ENCODE results near the gene LIN54.
"Not testable (repeated sequence)": the region's sequence is repeated elsewhere in the genome, so short reads cannot be mapped to it uniquely, and the experiment has no call there.

Gene LIN54

GRCh38 chr4:82989575-82990429, 20.8 kb downstream of the LIN54 start:
- peak overlapping the region; percentile 44; the same call in 1 of the 2 replicates for H3K4me3 ChIP-seq (ENCODE audit: low read length)

DNA sequence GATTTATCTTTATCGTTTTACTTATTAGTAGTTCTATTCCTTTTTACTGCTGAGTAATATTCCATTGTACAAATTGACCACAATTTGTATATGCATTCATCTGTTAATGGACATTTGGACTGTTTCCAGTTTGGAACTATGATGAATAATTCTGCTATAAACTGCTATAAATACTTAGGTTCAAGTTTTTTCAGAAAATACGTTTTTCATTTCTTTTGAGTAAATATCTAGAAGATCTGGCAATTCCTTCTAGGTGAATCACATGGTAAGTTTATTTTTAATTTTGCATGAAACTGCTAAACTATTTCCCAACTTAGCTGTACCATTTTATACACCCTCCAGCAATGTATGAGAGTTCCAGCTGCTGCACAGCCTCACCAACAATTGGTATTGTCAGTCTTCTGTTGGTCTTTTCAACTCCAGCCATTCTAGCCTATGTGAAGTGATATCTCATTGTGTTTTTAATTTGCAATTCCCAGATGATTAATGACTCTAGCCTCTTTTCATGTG, 22.2 kb downstream of the LIN54 start:
- H3K4me3 ChIP-seq (ENCODE audit: low read length), result no peak overlapping the region
- TF ChIP-seq ZNF274 (IDR thresholded peaks at IDR 0.05; ENCODE audit: low read depth, low read length), result no peak

More at GRCh38 chr4:82989575-82990429, 20.8 kb downstream of the LIN54 start:
- no peak for TF ChIP-seq ZNF274 (IDR thresholded peaks at IDR 0.05; ENCODE audit: low read depth, low read length)

GRCh38 chr4:82987519-82987918, 23.1 kb downstream of the LIN54 start:
- H3K4me3 ChIP-seq (ENCODE audit: low read length), result not testable (repeated sequence)

DNA sequence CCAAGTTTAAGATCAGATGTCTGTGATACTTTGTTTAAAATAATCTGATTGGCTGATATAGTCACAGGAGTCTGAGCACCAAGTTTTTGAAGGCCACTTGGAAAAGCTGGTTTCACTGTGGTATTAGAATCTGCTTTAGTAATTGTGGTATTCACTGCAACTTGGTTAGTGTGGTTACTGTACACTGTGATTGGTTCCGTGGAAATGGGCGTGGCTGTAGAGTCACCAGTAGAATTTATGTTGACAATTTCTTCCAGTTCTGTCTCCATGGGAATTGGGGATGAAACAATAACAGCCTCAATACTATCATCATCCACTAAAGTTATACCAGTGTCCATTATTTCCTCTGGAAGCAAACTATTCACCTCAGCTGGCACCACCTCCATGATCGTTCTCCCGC, 26.2 kb downstream of the LIN54 start:
- TF ChIP-seq ZNF274 (IDR thresholded peaks at IDR 0.05; ENCODE audit: low read depth, low read length), result no peak
- H3K4me3 ChIP-seq (ENCODE audit: low read length), result no peak overlapping the region

DNA sequence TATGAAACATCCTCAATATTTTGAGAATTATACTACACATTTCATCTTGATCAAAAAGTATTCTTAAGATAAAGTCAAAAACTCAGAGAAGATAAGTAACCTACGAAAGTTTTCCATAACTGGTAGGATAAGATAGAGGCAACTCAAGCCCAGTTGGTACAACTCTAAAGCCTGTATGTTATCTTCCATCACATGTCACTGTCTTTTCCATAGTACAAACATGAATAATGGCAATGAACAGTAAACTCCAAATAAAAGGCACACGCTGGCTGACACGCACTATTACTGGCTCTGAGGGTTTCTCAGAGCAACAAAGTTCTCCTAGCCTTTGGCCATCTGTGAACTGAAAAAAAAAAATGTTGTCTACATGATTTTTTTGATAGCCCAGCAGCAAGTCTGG, 27.2 kb downstream of the LIN54 start:
- H3K4me3 ChIP-seq (ENCODE audit: low read length), result no peak overlapping the region
- no peak for TF ChIP-seq ZNF274 (IDR thresholded peaks at IDR 0.05; ENCODE audit: low read depth, low read length)

DNA sequence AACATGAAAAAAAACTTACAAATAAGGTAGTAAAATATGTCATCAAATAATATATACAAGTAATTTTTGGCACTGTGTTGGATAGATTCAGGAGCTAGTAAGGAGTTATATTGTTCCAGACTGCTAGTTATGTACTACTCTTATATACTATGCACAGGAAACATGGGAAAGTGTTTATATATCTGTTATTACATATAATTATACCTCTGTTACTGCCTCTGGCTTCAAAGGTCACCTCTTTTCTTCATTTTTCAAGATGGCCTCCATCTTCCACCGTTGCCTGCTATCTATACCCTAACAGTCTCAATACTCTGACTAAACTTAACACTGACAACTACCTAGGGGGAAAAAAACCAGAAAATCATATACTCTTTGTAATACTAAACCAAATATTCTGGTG, 29.5 kb downstream of the LIN54 start:
- no peak overlapping the region for H3K4me3 ChIP-seq (ENCODE audit: low read length)
- TF ChIP-seq ZNF274 (IDR thresholded peaks at IDR 0.05; ENCODE audit: low read depth, low read length), result no peak

GRCh38 chr4:82975792-82976191, 34.8 kb downstream of the LIN54 start:
- no peak overlapping the region for H3K4me3 ChIP-seq (ENCODE audit: low read length)
- no peak for TF ChIP-seq ZNF274 (IDR thresholded peaks at IDR 0.05; ENCODE audit: low read depth, low read length)

- H3K4me3 ChIP-seq (ENCODE audit: low read length), result no peak overlapping the region
- TF ChIP-seq ZNF274 (IDR thresholded peaks at IDR 0.05; ENCODE audit: low read depth, low read length), result no peak
These were observed 41.2 kb downstream of the LIN54 start for GRCh38 chr4:82969414-82969813.

DNA sequence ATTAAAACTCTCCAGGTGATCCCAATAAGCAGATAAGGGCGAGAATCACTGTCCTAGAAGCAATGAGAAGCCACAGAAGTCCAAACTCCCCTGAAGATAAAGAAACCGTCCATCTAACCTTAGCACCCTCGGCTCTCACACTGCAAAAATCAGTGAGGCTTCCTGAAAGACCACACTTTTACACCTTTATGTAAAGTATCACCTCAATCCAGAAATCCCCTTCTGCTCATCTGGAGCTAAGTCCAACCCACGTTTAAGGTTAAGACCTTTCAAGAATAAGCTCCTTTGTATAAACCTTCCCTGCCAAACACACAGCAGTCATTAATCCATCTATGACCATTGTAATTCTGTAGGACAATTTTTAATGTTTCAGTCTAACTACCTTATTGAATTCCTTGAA, 41.7 kb downstream of the LIN54 start:
- TF ChIP-seq ZNF274 (IDR thresholded peaks at IDR 0.05; ENCODE audit: low read depth, low read length), result no peak
- no peak overlapping the region for H3K4me3 ChIP-seq (ENCODE audit: low read length)

DNA sequence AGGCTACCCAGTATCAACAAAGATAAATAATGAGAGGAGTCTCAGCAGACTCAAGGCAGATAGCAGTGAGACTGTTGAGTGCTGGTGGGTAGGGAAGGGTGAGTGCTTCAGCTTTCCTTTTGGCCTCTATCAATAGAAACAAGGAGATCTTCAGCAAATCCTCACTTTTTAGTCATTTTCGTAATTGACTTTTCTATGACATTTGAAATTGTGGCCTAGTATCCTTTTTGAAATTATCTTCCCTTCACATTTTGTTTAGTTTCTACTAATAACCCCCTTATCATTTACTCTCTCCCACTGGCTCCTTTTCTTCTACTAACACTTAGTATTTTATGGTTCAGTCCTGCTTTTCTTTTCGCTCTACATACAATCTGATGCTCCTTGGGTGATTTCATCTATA, 44.9 kb downstream of the LIN54 start:
- no peak for TF ChIP-seq ZNF274 (IDR thresholded peaks at IDR 0.05; ENCODE audit: low read depth, low read length)
- no peak overlapping the region for H3K4me3 ChIP-seq (ENCODE audit: low read length)

- TF ChIP-seq ZNF274 (IDR thresholded peaks at IDR 0.05; ENCODE audit: low read depth, low read length), result no peak
- H3K4me3 ChIP-seq (ENCODE audit: low read length), result no peak overlapping the region
These were observed 53.6 kb downstream of the LIN54 start for GRCh38 chr4:82957045-82957444.

DNA sequence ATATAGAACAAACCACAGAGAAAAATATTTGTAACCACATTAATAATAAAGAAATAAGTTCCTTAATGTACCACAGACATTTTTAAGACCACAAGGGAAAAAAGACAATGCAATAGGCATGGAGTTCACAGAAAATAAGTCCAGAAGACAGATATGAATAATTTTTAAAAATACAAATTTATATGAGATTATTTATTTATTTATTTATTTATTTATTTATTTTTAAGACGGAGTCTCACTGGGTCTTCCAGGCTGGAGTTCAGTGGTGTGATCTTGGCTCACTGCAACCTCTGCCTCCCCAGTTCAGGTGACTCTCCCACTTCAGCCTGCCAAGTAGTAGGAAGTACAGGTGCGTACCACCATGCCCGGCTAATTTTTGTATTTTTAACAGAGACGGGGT, 56.4 kb downstream of the LIN54 start:
- TF ChIP-seq ZNF274 (IDR thresholded peaks at IDR 0.05; ENCODE audit: low read depth, low read length), result no peak
- no peak overlapping the region for H3K4me3 ChIP-seq (ENCODE audit: low read length)

DNA sequence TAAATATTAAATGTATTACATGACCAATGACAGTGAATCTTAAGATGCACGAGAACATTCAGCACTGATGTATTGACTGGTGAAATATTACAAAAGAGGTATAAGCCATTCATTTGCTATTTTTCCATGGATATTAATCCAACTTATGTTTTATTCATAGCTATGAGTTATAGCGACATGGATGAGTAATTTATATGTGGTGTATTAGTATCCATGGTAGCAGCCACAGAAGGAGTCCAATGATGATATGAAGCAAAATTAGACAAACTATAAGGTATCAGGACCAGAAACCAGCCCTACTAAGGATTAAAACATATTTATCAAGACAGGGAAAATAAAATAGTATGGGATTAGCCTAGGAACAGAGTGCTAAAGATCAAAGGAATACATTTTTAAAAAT, 59.4 kb downstream of the LIN54 start:
- no peak for TF ChIP-seq ZNF274 (IDR thresholded peaks at IDR 0.05; ENCODE audit: low read depth, low read length)
- H3K4me3 ChIP-seq (ENCODE audit: low read length), result no peak overlapping the region

DNA sequence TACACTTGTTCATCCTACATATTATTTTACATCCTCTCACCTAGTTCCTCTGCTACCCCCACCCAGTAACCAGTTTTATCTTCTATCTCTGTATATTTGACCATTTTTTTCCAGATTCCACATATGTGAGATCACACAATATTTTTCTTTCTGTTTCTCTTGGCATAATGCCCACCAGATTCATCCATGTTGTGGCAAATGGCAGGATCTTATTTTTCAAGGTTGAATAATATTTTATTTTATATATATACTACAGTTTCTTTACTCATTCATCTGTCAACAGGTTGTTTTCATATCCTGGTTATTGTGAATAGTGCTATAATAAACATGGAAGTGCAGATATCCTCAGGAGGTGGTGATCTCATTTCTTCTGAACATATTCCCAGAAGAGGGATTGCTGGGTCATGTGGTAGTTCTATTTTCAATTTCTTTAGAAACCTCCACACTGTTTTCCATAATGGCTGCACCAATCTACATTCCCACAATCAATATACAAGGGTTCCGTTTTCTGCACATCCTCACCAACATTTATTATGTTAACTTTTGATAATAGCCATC, 61.9 kb downstream of the LIN54 start:
- H3K4me3 ChIP-seq (ENCODE audit: low read length), result no peak overlapping the region
- TF ChIP-seq ZNF274 (IDR thresholded peaks at IDR 0.05; ENCODE audit: low read depth, low read length), result no peak

- no peak overlapping the region for H3K4me3 ChIP-seq (ENCODE audit: low read length)
- TF ChIP-seq ZNF274 (IDR thresholded peaks at IDR 0.05; ENCODE audit: low read depth, low read length), result no peak
These were observed 63.1 kb downstream of the LIN54 start for GRCh38 chr4:82947498-82947897.

Data from GM08714 (cell line).